NCI-H1436 treated with DMSO at 0.1 percent for 48 hours (cell line): ENCODE data around the gene CFDP1.

Experiments used
- DNase-seq: peaks from one replicate; lab custom pipeline; 2025; lab: John Stamatoyannopoulos, UW

The CFDP1 gene

DNA sequence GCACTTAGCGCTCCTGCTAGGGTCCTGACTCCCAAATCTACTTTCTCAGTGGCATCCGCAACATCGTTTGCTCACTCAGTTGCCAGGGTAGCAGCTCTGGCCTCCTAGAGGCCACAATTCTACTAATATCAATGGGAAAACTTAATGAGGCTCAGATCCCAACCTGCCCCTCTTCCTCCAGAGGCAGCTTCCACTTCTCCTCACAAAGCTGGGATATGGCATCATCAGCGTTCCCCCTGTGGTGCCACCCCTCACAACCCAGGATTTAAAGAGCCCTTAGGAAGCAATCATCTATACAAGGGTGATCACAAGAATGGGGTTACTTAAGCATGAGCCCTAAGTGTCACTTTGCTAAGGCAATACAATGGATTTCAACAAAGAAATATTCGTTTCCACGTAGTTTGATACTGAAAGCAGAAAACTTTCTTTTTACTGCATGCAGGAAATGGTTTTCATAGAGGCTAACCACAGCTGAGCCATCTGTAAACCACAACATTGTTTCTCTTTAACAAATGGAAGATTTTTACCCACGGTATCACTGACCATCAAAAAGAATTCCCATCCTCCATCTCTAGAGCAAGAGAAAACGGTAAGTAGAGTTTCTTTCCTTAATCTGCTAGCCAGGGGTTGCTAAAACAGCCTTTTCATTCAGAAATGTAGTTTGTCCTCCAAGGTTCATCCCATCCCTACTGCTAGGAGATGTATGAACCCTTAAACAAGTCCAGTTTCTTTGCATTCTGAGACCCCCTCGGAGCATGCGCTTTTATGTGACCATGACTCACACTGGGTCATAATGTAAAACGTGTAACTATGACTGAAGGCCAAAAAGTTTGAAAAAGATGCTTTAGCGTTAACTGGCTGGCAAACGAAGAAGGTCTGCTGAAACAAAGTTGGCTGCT lies 113.5 kb downstream of the CFDP1 start:
- no peak for DNase-seq

GRCh38 chr16:75318737-75319136 lies 114.6 kb downstream of the CFDP1 start:
- DNase-seq = no peak

- no peak for DNase-seq
Observed at GRCh38 chr16:75317532-75317931, 115.8 kb downstream of the CFDP1 start.

GRCh38 chr16:75317101-75317522 lies 116.2 kb downstream of the CFDP1 start:
- DNase-seq = no peak

- no peak for DNase-seq
Observed at GRCh38 chr16:75315539-75316306, 117.6 kb downstream of the CFDP1 start.

- no peak for DNase-seq
Observed at GRCh38 chr16:75312875-75313274, 120.4 kb downstream of the CFDP1 start.

- no peak for DNase-seq
Observed at GRCh38 chr16:75311383-75311938, 121.8 kb downstream of the CFDP1 start.

DNA sequence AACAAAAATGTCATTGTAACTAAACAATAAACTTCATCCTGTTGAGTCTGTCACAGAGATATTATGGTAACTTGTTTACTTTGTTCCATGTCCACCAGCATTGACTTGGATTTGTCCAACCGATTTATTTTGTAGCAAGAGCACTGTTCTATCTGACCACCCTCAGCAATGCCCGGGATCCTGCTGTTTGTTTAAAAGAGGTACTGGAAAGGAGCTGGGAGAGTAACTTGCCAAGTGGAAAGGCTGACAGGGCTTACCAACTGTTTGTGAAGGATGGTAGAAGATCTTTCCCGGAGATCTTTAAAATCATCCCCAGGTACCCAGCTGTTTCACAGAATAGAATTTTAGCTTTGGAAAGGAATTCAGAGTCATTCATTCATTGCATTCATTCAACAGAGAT lies 122.8 kb downstream of the CFDP1 start:
- DNase-seq = no peak

GRCh38 chr16:75309899-75310430 lies 123.3 kb downstream of the CFDP1 start:
- no peak for DNase-seq

- no peak for DNase-seq
Observed at GRCh38 chr16:75309156-75309555, 124.1 kb downstream of the CFDP1 start.

DNA sequence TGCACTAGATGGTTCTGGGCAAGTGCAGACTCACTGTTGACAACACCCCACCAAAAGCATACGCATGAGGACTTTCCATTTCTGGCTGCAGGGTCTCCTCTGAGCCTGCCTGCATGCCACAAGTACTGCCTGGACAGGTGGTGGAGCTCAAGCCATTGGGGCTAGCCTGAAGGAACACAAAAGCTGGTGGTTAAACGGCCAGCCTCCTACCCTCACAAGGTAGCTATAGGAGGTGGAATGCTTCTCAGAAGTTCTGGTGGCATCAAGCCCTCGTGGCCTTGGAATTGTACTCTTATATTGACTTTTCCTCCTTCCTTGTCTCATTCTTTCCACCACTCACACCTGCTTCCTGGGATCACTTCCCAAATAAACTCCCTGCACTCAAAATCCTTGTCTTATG lies 125.3 kb downstream of the CFDP1 start:
- no peak for DNase-seq

GRCh38 chr16:75307506-75307905 lies 125.8 kb downstream of the CFDP1 start:
- DNase-seq = no peak

- DNase-seq = no peak
Observed at GRCh38 chr16:75306099-75306762, 127.1 kb downstream of the CFDP1 start.

GRCh38 chr16:75305364-75306098 lies 127.8 kb downstream of the CFDP1 start:
- DNase-seq = peak; percentile 21

DNA sequence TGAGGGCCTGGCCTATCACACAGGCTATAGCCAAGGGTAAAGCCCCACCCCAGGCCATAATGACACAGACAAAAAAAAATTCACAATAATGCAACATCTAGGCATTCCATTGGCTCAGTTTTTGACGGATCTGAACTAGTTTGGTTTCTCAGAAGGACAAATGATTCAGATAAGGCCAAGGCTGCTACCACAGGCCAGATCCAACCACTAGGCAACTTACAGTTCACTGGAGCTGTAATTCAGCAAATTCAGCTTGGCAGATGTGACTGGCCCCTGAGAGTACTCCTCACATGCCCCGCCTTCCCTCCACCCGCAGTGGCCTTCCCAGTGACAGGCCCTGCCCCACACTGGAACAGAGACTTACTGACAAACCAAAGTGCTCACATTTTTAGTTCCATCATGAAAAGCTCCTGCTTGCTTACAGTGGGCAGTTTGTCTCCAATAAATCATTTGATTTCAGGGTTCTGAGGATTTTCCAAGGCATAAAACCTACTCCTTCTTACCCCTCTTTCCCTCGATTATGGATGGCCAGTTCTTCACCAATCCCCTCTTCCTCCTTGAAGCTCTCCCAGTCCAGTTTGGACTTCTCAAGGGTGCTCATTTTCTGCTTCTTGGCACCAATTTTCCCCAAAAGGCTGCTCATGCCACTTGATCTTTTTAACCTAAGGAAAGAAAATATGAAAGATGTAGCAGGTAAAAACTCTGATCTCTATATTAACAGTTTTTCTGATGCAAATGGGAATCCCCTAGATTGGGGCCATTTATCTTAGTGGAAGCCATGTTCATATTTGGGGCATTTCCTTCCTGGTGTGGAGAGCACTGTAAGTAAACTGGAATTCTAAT lies 128.6 kb downstream of the CFDP1 start:
- no peak for DNase-seq

DNA sequence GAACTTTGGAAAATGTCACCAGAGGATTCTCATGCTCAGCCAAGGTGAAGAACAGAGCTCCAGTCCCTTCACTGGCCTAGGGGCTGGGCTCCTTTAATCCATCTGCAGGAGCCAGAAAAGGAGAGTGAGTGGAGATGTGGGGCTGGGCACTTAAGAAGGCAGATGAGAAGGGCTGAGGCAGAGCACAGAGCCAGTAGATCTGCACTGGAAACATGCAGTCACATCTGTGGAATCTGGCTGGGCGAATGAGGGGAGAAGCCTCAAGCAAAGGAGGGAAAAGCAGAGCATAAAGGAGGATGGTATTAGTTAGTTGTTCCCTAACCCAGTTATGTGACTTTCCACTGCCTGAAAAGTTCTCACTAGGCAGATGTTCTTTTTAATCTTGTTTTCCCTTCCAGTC lies 131.5 kb downstream of the CFDP1 start:
- no peak for DNase-seq

GRCh38 chr16:75298267-75298666 lies 135.0 kb downstream of the CFDP1 start:
- DNase-seq = no peak

- no peak for DNase-seq
Observed at GRCh38 chr16:75296606-75297005, 136.7 kb downstream of the CFDP1 start.

- no peak for DNase-seq
Observed at GRCh38 chr16:75294773-75295459, 138.4 kb downstream of the CFDP1 start.

GRCh38 chr16:75293772-75294171 lies 139.5 kb downstream of the CFDP1 start:
- DNase-seq = no peak
